ENCODE results near the gene MARCKSL1. TPM values are rescaled to one million over a fixed set of nuclear protein-coding genes. Genes with fewer than 3 reads are reported as not detected.
A peak's percentile ranks its signal among the peaks of the same experiment; 100 is the strongest.

MARCKSL1 gene
- total and polyA plus RNA-seq, 2 of the 13 experiments (the other 11 are each of a cell fraction or from before 2014, with no cell fraction given) = 81.9 to 155 TPM

DNA sequence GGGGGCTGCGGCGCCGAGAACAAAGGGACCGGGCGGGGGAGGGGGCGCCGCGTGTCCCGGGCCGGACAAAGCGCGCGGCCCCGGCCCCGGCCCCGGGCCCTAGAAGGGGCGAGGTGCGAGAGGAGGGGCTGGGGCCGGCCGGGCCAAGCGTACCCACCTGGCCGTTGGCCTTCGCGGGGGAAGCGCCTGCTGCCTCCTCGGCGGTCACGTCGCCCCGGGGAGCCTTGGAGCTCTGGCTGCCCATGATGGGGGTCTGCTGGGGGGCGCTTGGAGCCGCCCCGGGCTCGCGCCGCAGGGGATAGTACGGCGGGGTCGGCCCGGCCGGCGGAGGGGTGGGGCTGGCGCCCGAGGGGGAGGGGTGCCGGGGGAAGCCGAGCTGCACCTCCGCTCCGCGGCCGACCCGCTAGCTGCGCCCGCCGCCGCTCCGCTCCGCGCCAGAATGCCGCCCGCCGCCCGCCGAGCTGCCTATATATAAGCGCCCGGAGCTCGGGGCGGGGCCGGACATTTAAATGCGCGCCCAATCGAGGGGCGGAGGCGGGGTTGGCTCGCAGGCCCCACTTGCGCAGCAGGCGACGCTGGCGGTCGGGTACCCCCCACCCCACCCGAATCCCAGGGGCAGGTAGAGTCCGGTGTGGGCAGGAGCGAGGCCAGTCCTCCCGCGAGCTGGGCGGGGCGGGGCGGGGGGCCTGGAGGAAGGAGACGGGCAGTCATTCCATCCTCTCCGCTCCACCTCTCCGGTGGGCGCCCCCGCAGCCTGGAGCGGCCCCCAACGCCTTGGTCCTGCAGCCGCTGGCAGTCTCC, at the start of gene MARCKSL1 (continued):
- peak; percentile 16 for TF ChIP-seq RBM22 (optimal IDR thresholded peaks at IDR 0.05; ENCODE audit: low read length)
- no peak for TF ChIP-seq TCF7L2 (IDR thresholded peaks at IDR 0.05; ENCODE audit: low read depth, low read length)
- TF ChIP-seq, protein P1, sequence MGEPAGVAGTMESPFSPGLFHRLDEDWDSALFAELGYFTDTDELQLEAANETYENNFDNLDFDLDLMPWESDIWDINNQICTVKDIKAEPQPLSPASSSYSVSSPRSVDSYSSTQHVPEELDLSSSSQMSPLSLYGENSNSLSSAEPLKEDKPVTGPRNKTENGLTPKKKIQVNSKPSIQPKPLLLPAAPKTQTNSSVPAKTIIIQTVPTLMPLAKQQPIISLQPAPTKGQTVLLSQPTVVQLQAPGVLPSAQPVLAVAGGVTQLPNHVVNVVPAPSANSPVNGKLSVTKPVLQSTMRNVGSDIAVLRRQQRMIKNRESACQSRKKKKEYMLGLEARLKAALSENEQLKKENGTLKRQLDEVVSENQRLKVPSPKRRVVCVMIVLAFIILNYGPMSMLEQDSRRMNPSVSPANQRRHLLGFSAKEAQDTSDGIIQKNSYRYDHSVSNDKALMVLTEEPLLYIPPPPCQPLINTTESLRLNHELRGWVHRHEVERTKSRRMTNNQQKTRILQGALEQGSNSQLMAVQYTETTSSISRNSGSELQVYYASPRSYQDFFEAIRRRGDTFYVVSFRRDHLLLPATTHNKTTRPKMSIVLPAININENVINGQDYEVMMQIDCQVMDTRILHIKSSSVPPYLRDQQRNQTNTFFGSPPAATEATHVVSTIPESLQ (CRISPR knock-in tag; conservative IDR thresholded peaks at IDR 0.05) = no peak
- TF ChIP-seq, protein P2, sequence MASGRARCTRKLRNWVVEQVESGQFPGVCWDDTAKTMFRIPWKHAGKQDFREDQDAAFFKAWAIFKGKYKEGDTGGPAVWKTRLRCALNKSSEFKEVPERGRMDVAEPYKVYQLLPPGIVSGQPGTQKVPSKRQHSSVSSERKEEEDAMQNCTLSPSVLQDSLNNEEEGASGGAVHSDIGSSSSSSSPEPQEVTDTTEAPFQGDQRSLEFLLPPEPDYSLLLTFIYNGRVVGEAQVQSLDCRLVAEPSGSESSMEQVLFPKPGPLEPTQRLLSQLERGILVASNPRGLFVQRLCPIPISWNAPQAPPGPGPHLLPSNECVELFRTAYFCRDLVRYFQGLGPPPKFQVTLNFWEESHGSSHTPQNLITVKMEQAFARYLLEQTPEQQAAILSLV (CRISPR knock-in tag; IDR thresholded peaks at IDR 0.05; ENCODE audit: borderline replicate concordance) = no peak; the same call in 1 of the 2 replicates
- TF ChIP-seq ARHGAP35 (CRISPR knock-in tag; IDR thresholded peaks at IDR 0.05; ENCODE audit: borderline replicate concordance) = no peak; the same call in 1 of the 2 replicates
- TF ChIP-seq, protein P3, sequence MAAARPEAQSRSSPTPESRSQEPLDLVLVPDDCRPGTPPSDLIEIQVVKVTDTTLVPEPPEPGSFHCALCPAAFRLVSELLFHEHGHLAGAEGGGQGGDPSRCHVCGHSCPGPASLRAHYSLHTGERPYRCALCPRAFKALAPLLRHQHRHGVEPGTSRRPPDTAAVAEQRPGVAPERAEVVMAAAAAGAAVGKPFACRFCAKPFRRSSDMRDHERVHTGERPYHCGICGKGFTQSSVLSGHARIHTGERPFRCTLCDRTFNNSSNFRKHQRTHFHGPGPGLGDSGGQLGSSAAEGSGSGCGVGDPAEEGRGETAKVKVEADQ (CRISPR knock-in tag; IDR thresholded peaks at IDR 0.05; ENCODE audit: borderline replicate concordance) = no peak
- peak; percentile 43; the same call in 1 of the 2 replicates for TF ChIP-seq ZNF441 (CRISPR knock-in tag; IDR thresholded peaks at IDR 0.05; ENCODE audit: borderline replicate concordance)
- TF ChIP-seq CCAR2 (optimal IDR thresholded peaks at IDR 0.05; ENCODE audit: low read depth, low read length) = no peak
- TF ChIP-seq EZH2 (conservative IDR thresholded peaks at IDR 0.05; ENCODE audit: low read depth, low read length) = no peak
- no peak for TF ChIP-seq ZNF136 (CRISPR knock-in tag; IDR thresholded peaks at IDR 0.05; ENCODE audit: low read depth)
- no peak for TF ChIP-seq SOX6 (IDR thresholded peaks at IDR 0.05)
- TF ChIP-seq SOX6 (CRISPR knock-in tag; IDR thresholded peaks at IDR 0.05) = 0 out of 2 replicates have a peak, but pooled peaks have one; percentile 39
- no peak for TF ChIP-seq MAF1 (CRISPR knock-in tag; IDR thresholded peaks at IDR 0.05; ENCODE audit: borderline replicate concordance)
- no peak for TF ChIP-seq ZNF709 (CRISPR knock-in tag; IDR thresholded peaks at IDR 0.05)
- TF ChIP-seq ZFP82 (CRISPR knock-in tag; IDR thresholded peaks at IDR 0.05; ENCODE audit: borderline replicate concordance) = no peak
- TF ChIP-seq, protein P4, sequence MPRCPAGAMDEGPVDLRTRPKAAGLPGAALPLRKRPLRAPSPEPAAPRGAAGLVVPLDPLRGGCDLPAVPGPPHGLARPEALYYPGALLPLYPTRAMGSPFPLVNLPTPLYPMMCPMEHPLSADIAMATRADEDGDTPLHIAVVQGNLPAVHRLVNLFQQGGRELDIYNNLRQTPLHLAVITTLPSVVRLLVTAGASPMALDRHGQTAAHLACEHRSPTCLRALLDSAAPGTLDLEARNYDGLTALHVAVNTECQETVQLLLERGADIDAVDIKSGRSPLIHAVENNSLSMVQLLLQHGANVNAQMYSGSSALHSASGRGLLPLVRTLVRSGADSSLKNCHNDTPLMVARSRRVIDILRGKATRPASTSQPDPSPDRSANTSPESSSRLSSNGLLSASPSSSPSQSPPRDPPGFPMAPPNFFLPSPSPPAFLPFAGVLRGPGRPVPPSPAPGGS (CRISPR knock-in tag; IDR thresholded peaks at IDR 0.05) = no peak
- TF ChIP-seq KLF9 (CRISPR knock-in tag; IDR thresholded peaks at IDR 0.05; ENCODE audit: low read depth) = no peak
- TF ChIP-seq, protein P5, sequence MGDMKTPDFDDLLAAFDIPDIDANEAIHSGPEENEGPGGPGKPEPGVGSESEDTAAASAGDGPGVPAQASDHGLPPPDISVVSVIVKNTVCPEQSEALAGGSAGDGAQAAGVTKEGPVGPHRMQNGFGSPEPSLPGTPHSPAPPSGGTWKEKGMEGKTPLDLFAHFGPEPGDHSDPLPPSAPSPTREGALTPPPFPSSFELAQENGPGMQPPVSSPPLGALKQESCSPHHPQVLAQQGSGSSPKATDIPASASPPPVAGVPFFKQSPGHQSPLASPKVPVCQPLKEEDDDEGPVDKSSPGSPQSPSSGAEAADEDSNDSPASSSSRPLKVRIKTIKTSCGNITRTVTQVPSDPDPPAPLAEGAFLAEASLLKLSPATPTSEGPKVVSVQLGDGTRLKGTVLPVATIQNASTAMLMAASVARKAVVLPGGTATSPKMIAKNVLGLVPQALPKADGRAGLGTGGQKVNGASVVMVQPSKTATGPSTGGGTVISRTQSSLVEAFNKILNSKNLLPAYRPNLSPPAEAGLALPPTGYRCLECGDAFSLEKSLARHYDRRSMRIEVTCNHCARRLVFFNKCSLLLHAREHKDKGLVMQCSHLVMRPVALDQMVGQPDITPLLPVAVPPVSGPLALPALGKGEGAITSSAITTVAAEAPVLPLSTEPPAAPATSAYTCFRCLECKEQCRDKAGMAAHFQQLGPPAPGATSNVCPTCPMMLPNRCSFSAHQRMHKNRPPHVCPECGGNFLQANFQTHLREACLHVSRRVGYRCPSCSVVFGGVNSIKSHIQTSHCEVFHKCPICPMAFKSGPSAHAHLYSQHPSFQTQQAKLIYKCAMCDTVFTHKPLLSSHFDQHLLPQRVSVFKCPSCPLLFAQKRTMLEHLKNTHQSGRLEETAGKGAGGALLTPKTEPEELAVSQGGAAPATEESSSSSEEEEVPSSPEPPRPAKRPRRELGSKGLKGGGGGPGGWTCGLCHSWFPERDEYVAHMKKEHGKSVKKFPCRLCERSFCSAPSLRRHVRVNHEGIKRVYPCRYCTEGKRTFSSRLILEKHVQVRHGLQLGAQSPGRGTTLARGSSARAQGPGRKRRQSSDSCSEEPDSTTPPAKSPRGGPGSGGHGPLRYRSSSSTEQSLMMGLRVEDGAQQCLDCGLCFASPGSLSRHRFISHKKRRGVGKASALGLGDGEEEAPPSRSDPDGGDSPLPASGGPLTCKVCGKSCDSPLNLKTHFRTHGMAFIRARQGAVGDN (CRISPR knock-in tag; IDR thresholded peaks at IDR 0.05) = peak; percentile 78
- no peak for TF ChIP-seq ZBTB7A (CRISPR knock-in tag; IDR thresholded peaks at IDR 0.05)
- no peak for TF ChIP-seq TRIM24 (CRISPR knock-in tag; IDR thresholded peaks at IDR 0.05)

All from HepG2 (cell line).